Progenitor cell of endocrine pancreas (in vitro differentiated cells): ENCODE measurements around the gene BICC1. TPM values are rescaled to one million over a fixed set of nuclear protein-coding genes. Genes with fewer than 3 reads are reported as not detected.

Experiments used
- DNase-seq: peaks from one replicate; pipeline ENCODE4 v3.0.0; 2021; ENCODE audit warnings: low spot score; ENCODE audit not compliant: unreplicated experiment
- H3K27ac Mint-ChIP-seq: 2 replicates; pipeline ENCODE4 v1.8.0; 2021; ENCODE audit warnings: mild to moderate bottlenecking, moderate library complexity, mixed read lengths
- H3K27me3 Mint-ChIP-seq: 2 replicates; pipeline ENCODE4 v1.8.0; 2021; ENCODE audit warnings: mixed read lengths
- H3K36me3 Mint-ChIP-seq: 2 replicates; pipeline ENCODE4 v1.8.0; 2022; ENCODE audit warnings: mixed read lengths; ENCODE audit not compliant: insufficient read depth
- H3K4me1 Mint-ChIP-seq: 2 replicates; pipeline ENCODE4 v1.8.0; 2021; ENCODE audit warnings: low read depth, mixed read lengths
- H3K4me3 Mint-ChIP-seq: 2 replicates; pipeline ENCODE4 v1.8.0; 2021; ENCODE audit warnings: low read depth, mild to moderate bottlenecking, moderate library complexity, mixed read lengths
- H3K9me3 Mint-ChIP-seq: 2 replicates; pipeline ENCODE4 v1.8.0; 2021; ENCODE audit warnings: low read depth, mixed read lengths
- CTCF ChIP-seq: fragments of 200-600 bp; sonication (generic); IDR thresholded peaks from one replicate; pipeline ENCODE4 v1.5.0; 2021; ENCODE audit warnings: antibody characterized with exemption, mild to moderate bottlenecking; ENCODE audit not compliant: unreplicated experiment
- total RNA-seq: library from RNA; stranded (reverse); gene quantifications from 2 replicates; pipeline ENCODE4 v1.2.1, GENCODE V29; 2021

Gene BICC1
- total RNA-seq, 1 donor from 2014 or later: 4.9 TPM

DNA sequence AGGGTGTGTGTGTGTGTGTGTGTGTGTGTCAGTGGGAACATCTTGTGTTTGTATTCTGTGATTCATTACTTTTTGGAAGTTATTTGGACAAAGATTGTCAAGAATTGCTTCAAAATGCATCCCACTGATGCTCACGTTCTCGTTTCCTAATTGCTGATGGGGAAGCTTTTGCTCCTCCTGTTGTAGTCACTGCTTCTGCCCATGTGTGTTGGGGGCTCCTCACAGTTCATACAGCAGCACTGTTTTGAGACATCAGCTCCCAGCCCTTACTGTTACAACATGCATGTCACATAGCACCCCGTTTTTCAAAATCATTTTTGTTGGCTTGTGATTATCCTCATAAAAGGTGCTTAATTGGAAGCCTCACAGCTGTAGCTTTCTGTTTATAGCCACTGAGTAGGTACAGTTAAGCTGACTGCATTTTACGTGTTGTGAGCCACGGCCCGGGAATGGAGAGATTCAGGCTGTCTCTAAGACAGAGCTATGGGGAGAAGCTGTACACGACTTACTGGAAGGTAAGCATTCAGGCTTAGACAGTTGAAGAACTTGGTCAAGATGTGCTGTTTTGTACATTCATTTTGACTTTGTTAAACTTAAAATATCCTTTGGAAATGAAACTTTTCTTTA lies 87.4 kb downstream of the BICC1 start:
- DNase-seq: no peak
- H3K36me3 Mint-ChIP-seq: peaks cover 5% of the 10 kb centered on the region
- no peaks in the 10 kb centered on the region for H3K27me3 Mint-ChIP-seq
- H3K9me3 Mint-ChIP-seq: peaks cover 22% of the 10 kb centered on the region
- TF ChIP-seq CTCF: no peak
- H3K4me3 Mint-ChIP-seq: no peak overlapping the region
- no peak overlapping the region for H3K27ac Mint-ChIP-seq
- H3K4me1 Mint-ChIP-seq: no peaks in the 10 kb centered on the region

DNA sequence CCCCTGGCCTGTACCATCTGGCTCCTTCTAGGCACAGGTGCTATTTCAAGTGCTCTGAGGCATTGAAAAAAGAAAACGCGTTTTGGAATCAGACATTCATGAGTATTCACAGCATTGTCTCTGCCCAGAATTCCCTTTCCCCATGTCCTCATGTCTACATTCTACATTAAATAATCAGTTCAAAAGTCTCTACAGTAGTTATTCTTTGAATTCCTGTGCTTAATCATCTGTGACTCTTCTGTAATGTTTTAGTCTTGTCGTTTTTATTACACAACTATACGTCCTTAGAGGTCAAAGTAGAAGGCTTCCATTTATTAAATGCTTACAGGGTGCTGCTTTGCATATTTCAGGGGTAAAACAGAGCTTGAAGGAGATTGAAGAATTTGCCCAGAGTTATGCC lies 95.7 kb downstream of the BICC1 start:
- no peak overlapping the region for H3K27ac Mint-ChIP-seq
- peaks cover 4% of the 10 kb centered on the region for H3K4me1 Mint-ChIP-seq
- H3K27me3 Mint-ChIP-seq: no peaks in the 10 kb centered on the region
- TF ChIP-seq CTCF: no peak
- no peak for DNase-seq
- H3K36me3 Mint-ChIP-seq: no peaks in the 10 kb centered on the region
- no peak overlapping the region for H3K4me3 Mint-ChIP-seq
- H3K9me3 Mint-ChIP-seq: no peaks in the 10 kb centered on the region

DNA sequence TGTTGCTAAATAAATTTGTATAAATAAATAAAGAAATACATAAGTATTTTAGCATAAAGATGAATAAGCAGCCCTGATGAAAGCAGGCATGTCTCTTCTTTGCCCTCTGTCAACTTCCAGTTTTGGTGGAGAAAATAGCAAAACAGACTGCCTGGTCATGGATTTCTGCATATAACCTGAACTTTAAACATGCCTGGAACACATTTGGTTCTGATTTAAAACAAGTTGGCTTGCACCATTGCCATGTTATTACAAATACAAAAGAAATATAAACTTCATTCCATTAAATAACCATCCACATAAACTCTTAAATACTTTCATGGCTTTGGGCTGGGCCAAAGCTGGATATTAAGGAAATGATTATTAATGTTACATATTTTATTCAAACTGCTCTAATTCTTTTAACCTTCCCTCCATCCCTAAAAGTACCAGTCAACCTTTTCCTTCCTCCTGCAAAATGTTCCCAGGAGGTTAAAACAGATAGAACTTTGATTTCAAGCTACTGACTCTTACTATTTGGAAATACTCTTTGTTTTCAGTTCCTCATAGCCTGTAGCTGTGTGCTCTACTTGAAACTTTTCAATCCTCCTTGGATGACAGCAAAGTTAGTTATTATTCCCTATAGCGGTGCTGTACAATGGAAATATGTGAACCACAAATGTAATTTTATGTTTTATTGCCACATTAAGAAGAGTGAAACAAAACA lies 96.3 kb downstream of the BICC1 start:
- Mint-ChIP-seq H3K9me3 (no peaks in the 10 kb centered on the region), H3K4me3 (no peak overlapping the region), H3K36me3 (no peaks in the 10 kb centered on the region), H3K4me1 (peaks cover 4% of the 10 kb centered on the region), H3K27ac (no peak overlapping the region), H3K27me3 (no peaks in the 10 kb centered on the region)
- no peak for DNase-seq
- TF ChIP-seq CTCF: no peak

GRCh38 chr10:58609532-58610150 lies 97.0 kb downstream of the BICC1 start:
- DNase-seq: no peak
- no peaks in the 10 kb centered on the region for H3K9me3 Mint-ChIP-seq
- TF ChIP-seq CTCF: no peak
- no peak overlapping the region for H3K27ac Mint-ChIP-seq
- H3K27me3 Mint-ChIP-seq: no peaks in the 10 kb centered on the region
- H3K4me3 Mint-ChIP-seq: no peak overlapping the region
- H3K4me1 Mint-ChIP-seq: peaks cover 4% of the 10 kb centered on the region
- no peaks in the 10 kb centered on the region for H3K36me3 Mint-ChIP-seq

GRCh38 chr10:58615237-58615935 lies 102.7 kb downstream of the BICC1 start:
- H3K27ac Mint-ChIP-seq: peak overlapping the region; percentile 13
- no peak overlapping the region for H3K4me3 Mint-ChIP-seq
- no peak for DNase-seq
- no peaks in the 10 kb centered on the region for H3K36me3 Mint-ChIP-seq
- H3K27me3 Mint-ChIP-seq: no peaks in the 10 kb centered on the region
- no peak for TF ChIP-seq CTCF
- H3K9me3 Mint-ChIP-seq: no peaks in the 10 kb centered on the region
- H3K4me1 Mint-ChIP-seq: peaks cover 4% of the 10 kb centered on the region
